ENCODE measurements around the gene EIF4G1.

- TF ChIP-seq CTCF (IDR thresholded peaks at IDR 0.05; ENCODE audit: borderline replicate concordance, extremely low read depth, low read length, poor library complexity, severe bottlenecking): no peak
- no peak for TF ChIP-seq EZH2 (IDR thresholded peaks at IDR 0.05; ENCODE audit: borderline replicate concordance, low read depth, low read length, severe bottlenecking)
Measured at GRCh38 chr3:184332370-184333090, 18.1 kb downstream of the EIF4G1 start.

Measured in DND-41 (cell line).